CD4-positive, alpha-beta T cell treated with Interleukin-21 for 1 hour (primary cell): ENCODE data around the gene C4orf50.
"Not testable (repeated sequence)": the region's sequence is repeated elsewhere in the genome, so short reads cannot be mapped to it uniquely, and the experiment has no call there.

Experiments used
- DNase-seq: peaks from one replicate; pipeline ENCODE4 v3.0.0-alpha.2; 2020

The C4orf50 gene

DNA sequence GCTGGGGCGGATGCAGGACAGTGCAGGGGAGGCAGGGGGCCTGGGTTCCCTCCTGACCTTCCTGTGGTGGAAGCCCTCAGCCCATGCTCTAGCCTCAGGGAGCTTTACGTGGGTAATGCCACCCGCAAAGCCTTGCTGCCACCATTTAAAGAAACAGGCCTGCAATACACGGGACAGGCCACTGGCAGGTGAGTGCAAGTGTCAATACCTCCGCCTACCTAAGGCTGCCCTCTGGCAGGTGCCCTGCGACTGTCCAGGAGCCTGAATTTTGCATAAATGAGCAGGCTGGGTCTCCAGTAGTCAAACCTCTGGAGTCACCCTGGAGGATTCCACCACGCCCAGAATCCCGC is 131.2 kb downstream of the C4orf50 start:
- DNase-seq = no peak

DNA sequence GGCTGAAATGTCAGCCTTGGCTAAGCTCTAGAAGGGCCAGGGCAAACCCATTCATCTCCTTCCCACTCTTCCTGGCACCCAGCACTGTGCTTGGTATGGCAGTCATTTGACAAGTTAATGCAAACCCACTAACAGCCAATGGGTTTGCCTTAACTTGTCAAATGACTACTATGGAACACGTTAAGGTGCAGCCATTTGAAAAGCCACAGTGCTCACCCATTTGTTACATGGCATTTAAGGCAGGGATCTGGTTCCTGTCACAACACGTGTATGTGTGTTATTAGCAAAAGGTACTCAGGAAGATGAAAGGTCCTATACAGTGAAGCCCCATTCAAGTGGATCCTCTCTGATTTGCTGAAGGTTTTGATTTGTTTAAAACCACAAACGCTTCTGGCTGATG is 132.5 kb downstream of the C4orf50 start:
- no peak for DNase-seq

DNA sequence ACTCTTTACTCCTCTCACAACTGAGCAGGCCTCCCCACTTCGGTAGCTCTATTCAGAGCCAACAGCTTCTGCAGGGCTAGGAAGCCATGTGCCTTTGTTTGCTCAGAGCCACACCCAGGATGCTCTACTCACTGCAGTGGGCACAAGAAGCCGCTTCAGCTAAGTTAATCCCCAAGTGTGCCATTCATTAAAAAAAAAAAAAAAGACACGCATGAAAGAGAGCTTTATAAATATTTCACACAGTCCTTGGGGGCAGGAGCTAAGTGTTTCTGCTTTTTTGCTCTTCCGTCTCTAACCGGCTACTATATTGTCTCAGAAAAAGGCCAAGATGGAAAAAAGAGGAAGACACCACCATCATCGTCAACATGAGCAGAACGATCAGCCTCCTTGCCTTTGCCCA is 133.4 kb downstream of the C4orf50 start:
- DNase-seq = no peak

DNA sequence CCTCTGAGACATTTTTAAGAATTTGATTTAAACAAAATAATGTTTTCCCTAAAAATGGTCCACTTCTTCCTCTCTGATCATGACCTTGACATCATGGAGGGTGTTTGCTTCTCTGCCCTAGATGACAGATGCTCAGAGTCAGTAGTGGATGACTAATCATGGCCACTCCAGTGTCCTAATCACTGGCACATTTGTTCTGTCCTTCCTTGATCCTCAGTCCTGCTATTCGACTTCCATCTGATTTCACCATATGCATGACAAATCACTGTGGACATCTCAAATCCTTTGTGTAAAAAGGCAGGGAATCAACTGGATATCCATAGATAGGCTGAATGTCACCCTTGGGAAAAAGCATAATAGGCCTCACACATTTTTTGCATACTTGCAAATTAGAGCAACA is 134.3 kb downstream of the C4orf50 start:
- DNase-seq = no peak

DNA sequence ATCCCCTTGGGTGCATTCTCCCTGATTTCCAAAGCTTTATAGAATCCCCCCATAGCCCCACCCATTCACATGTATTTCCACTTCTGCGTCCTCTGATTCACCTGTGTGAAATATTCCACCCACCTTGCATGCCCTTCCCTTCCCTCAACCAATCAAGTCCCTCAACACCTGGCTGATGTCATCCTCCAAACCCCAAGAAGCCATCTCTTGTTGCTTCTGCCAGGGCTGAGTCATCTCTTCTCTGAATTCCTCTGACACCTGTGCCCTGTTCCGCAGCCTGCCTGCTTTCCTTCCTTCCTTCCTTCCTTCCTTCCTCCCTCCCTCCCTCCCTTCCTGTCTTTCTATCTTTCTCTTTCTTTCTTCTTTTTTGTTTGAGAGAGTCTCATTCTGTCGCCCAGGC is 135.3 kb downstream of the C4orf50 start:
- no peak for DNase-seq

DNA sequence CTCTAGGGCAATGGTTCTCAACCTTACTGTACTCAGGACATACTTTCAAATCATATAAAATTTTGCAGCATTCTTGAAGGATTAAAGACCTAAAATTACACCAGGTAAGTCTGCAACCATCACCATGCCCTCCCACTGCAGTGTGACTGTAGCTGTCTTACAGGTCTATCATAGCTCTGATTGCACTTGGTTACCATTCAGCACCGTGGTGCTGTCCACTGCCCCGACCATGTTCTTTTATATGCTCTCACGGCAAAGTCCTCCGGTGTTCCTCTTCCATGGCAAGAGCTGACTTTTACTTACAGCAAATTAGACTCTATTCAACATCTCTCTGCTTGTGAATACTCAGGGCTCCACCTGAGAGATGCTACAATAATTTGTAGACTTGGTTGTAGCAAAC is 136.9 kb downstream of the C4orf50 start:
- no peak for DNase-seq

DNA sequence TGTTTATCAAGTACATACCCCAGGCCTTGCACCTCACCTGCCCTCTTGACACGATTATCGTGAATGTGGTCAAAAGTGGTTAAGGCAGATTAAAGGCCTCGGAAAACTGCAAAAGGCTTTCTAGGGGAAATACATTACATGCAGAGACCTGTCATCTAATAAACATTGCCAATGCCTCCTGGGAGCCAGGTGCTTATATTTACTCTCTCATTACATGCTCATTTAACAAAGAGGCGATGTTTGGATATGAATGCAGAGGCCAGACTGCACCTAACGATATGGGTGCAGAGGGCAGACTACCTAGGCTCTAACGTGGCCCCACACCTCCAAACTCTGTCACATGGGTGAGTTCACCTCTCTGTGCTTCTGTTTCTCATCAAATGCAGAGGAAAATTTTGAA is 139.9 kb downstream of the C4orf50 start:
- DNase-seq = no peak

DNA sequence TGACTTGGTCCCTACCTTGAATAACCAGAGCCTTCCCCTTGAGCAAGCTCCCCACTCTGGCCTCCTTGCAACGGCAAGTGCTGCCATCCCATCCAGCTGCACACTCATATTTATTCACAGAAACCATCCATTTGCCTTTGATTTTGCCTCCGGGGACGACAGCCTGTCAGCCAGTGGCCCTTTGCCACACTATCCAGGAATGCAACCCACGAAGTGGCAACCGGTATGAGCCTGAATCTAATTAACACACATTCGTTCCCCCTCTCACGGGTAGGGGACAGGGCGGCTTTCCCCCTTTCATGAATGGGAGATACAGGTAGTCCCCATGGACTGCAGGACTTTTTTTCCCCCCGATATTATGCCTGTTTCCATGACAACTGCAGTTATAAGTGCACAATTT is 140.8 kb downstream of the C4orf50 start:
- no peak for DNase-seq

DNA sequence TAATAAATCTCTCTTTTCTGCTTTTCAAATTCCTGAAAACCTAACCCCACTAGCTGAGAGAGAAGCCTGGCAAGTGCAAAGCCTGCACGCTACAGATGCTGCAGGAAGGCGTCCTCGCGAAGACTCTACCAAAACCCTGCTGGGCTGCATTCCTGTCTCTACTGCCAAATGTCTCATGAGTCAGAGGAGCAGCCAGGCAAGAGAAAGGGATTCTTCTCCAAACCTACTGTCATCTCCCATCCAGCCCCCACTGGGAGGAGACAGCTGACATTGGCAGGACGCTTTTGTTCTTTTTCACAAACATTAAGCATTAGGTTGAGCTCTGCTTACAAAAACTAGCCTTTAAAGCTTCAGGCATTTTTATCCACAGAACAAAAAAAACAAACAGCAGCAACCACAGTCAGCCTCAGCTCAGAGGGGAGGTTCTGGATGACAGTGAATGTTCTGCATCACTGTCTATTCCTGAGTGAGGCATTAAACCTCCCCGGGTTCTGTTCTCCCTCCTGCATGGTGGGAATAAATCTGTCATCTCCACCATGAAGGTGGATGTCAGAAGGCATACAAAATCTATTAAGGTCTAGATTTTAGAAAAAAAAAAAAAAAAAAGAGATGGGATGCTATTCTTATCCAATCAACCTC is 143.3 kb downstream of the C4orf50 start:
- DNase-seq = no peak

DNA sequence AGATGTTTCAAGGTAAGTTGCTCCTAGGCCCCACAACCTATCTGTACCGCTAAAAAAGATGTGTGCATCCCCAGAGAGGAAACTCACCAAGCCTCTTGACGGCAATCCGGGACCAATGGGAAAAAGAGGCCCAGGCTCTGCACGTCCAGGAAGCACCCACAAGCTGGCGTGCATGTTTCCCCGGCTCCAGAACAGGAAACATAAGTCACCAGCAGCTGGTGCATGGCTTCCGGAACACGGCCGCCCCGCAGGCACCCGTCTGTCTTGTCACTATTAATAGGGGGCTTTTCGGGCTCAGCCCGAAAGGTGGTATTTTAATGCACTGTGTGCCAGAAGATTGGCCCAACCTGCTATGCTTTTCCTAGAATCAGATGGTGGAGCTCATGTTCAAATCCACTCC is 147.5 kb downstream of the C4orf50 start:
- no peak for DNase-seq

DNA sequence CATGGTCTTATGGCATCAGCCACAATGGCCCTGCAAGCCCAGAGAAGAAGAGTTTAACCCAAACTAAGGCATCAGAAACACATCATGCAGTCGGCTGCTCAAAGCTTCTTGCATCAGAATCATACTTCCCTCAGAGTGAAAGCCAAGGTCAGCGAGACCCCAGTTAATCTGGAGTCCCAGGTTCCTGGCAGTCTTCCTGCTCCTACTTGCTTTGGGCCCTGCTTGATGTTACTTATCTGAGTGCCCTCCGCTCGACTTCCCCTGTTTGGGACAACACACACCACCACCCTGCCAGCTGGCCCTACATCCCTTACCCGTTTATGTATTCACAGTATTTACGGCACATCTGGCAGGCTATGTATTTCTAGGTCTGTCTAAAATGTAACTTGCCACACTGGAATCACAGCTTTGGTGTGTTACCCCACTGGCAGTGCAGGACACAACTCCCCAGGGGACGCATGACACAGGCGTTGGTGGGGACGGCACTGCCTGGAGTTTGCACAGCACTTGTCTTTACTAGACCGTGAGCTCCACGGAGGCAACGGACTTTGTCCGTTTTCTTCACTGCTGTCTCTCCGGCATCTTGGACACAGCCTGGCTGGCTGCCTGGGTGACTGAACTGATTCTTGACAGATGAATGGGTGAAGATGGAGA is 148.1 kb downstream of the C4orf50 start:
- DNase-seq = no peak

DNA sequence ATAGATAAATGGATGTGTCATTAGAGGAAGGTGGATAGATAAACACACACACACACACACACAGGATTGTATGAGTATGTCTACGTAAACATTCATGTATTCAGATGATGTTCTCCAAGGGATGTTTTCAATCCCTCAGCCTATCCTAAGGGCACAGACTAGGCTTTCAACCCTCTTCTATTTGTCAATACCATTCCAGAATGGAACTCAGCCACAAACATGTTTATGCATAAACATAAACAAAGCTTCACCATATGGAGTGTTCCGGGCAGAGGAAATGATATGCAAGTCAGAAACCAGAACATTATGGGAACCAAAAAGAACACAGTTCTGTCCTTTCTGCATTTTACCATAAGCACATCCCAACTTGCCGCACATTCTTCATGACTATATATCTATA is 150.4 kb downstream of the C4orf50 start:
- DNase-seq = no peak

DNA sequence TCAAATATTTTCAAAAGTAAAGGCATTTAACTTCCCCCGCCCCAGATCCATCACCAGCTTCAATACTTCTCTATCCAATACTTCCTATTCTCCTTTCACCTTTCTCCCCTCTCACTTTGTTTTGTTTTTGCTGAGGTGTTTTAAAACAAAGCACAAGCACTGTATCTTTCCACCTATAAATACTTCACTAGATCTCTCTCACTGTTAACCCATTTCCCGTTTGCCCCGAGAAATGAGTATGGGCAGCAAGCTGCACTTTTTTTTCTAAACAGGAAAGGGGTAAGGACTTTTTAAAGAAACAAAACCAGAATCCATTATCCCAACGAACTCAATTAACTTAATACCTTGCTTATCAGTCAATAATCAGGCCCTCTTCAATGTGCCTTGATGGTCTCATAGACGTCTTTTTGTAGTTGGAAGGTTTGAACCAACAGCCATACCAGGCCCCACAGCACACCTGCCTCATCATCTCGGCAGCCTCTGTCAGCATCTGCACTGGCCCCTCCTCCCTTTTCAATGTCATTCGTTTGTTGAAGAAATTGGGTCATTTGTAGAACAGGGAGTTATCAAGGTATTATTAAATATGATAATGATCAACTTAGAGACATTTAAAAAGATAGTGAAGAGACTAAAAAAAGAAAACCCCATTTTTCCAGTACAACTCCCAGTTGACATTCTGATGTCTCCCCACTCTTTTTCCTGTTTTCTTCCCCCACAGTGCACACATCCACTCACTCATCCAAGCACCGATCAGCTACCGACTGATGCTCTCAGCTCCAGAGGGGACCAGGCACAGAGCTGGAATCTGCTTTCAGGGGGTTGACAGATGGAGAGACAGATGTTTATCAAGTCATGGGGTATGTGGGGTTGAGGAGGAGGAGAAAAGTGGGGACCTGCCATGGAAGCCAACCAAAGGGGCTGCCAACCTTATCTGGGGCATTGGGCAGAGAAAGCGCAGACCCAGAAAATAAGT is 151.1 kb downstream of the C4orf50 start:
- DNase-seq = no peak

DNA sequence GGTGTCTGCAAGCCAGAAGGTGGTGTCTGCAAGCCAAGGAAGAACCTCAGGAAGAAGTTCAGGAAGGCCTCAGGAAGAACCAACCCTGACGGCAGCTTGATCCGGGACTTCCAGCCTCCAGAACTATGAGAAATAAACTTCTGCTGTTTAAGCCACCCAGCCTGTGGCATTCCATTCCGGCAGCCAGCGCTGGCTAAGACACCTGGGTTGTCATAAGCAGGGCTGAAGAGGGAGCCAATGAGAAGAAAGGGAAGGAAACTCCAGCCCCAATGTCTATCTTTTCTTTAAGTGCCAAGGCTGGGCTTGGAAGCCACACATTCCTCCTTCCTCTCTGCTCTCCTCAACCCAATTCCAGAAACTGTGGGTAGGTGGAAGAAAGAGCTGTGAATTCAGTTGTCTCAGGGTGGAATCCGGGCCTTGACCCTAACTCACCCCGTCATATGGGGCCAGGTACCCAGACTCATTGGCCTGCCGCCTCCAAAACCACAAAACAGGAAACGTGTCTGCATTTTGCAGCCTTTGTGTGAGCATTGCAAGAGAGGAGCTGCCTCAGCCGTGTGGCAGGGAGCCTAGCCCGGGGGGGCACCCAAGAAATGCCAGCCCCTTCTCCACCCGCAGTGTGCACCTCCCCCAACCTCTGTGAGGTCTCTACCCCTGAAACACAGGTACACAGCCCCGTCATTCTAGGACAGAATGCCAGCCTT is 152.2 kb downstream of the C4orf50 start:
- no peak for DNase-seq

DNA sequence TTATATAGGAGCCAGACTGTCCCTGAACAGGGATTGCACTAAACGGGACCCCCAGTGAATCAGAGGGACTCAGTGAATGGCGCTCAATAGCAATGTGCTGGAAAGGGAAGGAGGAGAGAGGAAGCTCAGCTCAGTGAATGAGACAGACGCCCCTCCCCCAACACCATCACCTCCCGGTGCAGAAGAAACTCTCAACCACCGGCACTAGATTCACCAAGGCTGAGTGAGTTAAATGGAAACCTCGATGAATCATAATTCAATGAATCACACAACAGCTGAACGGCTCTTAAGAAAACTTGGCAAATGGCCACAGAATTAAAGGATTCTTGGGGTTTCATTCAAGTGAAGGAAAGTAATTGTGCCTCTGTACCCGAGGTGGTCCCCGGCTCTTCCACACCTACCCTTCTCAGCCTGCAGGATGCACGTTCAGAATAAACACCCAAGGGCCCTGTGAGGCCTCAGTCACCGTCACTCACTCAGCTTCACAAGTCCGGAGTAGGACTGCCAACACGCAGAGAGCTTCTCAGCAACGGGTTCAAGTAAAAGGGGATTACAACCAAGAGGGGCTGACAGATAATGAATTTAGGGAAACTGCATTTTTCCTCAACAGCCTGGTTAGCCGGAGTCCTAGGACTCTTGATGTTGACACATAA is 154.6 kb downstream of the C4orf50 start:
- no peak for DNase-seq

DNA sequence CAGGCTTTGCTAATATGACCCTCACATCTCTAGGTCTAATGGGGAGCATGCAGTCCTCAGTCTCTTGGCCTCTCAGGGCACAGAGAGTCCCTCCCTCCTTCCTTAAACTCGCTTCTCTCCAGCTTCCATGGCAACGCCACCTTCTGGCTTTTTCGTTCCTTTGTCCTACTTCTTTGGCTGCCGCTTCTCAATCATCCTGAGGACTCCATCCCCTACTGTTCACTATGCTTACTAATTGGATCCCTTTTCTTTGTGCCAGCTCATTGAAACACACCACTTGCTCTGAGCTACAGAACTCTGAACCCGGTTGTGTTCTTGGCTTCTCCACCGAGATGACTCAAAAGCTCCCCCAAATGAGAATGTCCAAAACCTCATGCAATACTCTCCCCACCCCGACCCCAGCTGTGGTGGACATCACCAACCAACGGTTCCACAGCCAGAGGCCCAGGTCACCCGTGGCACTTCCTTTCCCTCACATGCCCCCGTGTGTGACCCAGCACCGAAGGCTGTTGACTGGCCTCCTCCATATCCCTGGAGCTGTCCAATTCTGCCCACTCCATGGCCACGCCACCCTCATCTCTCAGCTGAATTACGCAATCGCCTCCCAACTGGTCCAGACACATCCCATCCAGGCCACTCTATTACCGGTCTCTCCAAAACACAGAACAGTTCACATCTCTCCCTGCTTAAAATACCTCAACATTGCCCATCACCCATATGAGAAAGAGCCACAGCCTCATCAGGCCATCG is 160.0 kb downstream of the C4orf50 start:
- DNase-seq = no peak

DNA sequence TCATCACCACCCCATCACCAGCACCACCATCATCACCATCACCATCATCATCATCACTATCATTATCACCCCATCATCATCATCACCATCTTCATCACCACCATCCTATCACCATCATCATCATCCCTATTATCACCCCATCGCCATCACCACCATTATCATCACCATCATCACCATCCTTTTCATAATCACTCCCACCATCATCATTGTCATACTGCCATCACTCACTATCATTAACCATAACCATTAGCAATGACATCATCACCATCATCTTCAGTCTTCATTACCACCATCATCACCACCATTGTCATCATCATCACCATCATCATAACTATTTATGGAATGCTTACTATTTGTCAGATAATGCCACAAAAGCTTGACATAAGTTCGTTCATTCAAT is 161.0 kb downstream of the C4orf50 start:
- DNase-seq = no peak

DNA sequence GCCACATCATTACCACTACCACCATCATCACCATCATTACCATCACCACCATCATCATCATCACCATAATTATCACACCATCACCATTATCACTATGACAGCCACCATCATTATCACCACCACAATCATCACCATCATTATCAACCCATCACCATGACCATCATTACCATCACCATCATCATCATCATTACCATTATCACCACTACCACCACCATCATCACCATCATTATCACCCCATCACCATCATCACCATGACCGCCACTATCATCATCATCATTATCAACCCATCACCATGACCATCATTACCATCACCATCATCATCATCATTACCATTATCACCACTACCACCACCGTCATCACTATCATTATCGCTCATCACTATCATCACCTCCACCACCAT is 161.9 kb downstream of the C4orf50 start:
- DNase-seq = not testable (repeated sequence)

DNA sequence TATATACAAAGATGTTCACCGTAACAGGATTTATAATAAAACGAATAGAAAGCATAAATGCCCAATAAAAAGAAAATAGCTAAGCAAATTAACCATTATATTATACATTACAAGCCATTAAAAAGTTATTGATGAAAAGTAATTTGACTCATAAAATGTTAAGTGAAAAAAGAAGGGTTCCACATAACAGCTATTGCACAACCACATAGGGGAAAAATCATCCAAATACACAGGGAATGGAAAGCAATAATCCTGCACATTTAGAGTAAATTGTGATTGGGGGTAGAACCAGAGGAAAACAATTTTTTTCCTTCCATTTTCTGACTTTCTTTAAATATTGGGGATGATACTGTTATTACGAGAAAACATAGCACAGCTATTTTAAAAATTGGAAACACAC is 163.3 kb downstream of the C4orf50 start:
- DNase-seq = no peak

DNA sequence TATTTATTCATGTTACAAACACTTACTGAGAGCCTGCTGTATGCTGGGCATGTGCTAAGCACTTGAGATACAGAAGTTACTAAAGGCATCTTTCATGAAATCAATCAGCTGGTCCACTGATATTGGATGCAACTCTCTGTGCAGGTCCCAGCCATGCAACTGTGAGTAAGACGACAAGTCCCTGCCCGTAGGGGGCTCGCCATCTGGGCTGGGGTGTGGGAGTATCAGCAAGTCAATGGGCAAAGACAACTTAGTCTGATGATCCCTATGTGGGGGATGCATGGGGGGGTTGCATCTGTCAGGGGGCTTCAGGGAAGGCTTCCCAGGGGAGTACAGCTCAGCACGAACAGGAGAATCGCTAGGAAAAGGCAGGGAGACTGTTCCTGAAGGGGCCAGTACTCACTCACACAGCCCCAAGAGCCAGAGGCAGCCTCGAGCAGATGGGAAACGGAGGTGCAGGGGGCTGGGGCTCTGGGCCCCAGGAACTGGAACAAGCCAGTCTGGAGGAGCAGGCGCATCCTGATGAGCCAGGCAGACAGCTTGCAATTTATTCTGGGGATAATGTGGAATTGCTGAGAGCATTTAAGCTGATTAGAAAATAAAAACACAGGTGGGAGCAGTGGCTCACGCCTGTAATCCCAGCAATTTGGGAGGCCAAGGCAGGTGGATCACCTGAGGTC is 165.6 kb downstream of the C4orf50 start:
- no peak for DNase-seq

DNA sequence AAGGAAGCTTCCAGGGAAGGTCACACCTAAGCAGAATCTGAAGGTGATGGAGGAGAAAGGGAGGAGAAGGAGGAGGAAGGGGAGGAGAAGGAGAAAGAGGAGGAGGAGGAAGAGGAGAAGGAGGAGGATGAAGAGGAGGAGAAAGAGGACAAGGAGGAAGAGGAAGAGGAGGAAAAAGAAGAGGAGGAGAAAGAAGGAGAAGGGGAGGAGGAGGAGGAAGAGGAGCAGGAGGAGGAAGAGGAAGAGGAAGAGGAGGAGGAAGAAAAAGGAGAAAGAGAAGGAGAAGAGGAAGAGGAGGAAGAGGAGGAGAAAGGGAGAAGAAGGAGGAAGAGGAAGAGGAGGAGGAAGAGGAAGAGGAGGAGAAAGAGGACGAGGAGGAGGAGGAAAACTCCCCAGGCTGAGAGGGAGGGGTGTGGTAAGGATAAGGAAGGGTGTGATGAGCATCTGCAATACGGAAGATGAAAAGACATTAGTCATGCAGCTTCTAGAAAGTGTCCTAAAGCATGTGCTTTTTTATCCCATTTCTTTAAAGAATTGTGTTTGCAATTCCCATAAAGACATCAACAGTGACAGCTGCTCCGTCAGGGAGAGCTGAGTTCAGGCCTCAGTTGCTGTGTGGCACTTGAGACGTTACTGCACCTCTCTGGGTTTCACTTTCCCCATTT is 166.5 kb downstream of the C4orf50 start:
- no peak for DNase-seq
